ENCODE results near the gene CDK10.
A peak's percentile ranks its signal among the peaks of the same experiment; 100 is the strongest.
"Not testable (repeated sequence)": the region's sequence is repeated elsewhere in the genome, so short reads cannot be mapped to it uniquely, and the experiment has no call there.

The CDK10 gene

DNA sequence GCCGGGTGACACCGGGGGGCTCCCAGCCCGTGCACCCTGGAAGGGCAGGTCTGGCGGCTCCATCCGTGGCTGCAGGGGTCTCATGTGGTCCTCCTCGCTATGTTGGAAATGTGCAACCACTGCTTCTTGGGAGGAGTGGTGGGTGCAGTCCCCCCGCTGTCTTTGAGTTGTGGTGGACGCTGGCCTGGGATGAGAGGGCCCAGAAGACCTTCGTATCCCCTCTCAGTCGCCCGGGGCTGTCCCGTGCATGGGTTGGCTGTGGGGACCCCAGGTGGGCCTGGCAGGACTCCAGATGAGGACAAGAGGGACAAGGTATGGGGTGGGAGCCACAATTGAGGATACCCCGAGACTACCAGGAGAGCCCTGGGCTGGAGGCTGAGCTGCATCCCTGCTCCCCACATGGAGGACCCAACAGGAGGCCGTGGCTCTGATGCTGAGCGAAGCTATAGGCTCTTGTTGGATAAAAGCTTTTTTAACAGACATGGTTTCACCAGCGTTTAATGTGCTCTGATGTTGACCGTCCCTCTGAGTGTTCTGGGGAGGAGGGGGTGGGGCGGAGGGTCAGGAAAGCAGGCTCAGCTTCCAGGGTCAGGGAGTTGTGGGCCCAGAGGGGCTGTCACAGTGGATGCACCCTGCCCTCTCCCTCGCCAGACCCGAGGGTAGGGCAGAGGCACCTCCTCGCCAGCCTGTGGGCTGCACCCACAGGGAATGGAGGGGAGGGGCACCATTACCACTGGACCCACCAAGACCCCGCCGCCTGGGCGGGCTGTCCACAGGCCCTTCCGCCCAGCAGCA lies 9.6 kb downstream of the CDK10 start:
- H3K4me3 ChIP-seq (ENCODE audit: low read depth, low read length): no peak overlapping the region
- no peak for DNase-seq (ENCODE audit: low read depth, low spot score)
- TF ChIP-seq, protein P1, sequence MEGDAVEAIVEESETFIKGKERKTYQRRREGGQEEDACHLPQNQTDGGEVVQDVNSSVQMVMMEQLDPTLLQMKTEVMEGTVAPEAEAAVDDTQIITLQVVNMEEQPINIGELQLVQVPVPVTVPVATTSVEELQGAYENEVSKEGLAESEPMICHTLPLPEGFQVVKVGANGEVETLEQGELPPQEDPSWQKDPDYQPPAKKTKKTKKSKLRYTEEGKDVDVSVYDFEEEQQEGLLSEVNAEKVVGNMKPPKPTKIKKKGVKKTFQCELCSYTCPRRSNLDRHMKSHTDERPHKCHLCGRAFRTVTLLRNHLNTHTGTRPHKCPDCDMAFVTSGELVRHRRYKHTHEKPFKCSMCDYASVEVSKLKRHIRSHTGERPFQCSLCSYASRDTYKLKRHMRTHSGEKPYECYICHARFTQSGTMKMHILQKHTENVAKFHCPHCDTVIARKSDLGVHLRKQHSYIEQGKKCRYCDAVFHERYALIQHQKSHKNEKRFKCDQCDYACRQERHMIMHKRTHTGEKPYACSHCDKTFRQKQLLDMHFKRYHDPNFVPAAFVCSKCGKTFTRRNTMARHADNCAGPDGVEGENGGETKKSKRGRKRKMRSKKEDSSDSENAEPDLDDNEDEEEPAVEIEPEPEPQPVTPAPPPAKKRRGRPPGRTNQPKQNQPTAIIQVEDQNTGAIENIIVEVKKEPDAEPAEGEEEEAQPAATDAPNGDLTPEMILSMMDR (IDR thresholded peaks at IDR 0.05; ENCODE audit: low read depth, low read length): no peak
- in situ Hi-C loops (cut with HindIII; ENCODE audit: low sequenced_read_pairs): no loop called here

DNA sequence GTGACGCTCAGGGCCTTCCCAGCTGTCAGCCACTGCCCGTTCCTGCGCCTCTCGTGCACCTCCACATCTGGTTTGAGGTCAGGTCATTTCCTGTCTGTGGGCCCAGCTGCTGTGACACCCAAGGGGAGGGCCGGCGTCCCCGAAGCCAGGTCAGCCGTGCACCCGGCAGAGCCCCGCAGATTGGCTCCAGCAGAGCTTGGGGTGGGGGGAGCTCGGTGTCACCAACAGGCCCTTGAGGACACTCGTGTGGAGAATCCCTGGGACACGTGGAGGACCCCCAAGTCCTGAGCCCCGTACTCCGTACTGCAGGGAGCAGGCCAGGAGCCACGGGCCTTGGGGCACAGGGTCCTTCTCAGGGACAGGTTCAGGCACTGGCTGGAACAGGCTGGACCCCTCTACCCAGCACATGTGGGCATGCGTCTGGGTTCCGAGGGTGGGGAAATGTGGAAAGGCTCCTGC lies 10.2 kb downstream of the CDK10 start:
- no peak for DNase-seq (ENCODE audit: low read depth, low spot score)
- no peak overlapping the region for H3K4me3 ChIP-seq (ENCODE audit: low read depth, low read length)
- in situ Hi-C loops (cut with HindIII; ENCODE audit: low sequenced_read_pairs): no loop called here
- TF ChIP-seq, protein P1 (IDR thresholded peaks at IDR 0.05; ENCODE audit: low read depth, low read length): no peak

DNA sequence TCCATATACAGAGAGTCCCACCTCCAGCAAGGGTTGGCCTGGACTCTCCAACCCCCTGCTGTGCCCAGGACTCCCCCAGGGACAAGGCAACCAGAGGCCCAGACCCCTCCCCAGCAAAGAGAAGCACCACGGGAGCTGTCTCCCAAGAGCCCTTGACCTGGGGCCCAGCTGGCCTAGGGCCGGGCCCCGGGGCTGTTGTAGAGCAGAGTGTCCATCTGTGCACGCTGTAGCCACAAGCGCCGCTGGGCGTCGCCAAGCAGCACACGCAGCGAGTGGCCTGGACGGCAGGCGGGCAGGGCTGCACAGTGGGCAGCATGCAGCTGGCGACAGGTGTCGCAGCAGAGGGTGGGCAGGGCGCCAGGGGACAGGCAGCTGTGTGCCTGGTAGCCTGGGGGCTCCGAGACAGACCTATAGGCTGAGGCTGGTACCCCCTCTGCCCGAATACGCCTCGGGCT lies 10.7 kb downstream of the CDK10 start:
- no peak for DNase-seq (ENCODE audit: low read depth, low spot score)
- TF ChIP-seq, protein P1 (IDR thresholded peaks at IDR 0.05; ENCODE audit: low read depth, low read length): no peak
- in situ Hi-C loops (cut with HindIII; ENCODE audit: low sequenced_read_pairs): no loop called here
- H3K4me3 ChIP-seq (ENCODE audit: low read depth, low read length): no peak overlapping the region

DNA sequence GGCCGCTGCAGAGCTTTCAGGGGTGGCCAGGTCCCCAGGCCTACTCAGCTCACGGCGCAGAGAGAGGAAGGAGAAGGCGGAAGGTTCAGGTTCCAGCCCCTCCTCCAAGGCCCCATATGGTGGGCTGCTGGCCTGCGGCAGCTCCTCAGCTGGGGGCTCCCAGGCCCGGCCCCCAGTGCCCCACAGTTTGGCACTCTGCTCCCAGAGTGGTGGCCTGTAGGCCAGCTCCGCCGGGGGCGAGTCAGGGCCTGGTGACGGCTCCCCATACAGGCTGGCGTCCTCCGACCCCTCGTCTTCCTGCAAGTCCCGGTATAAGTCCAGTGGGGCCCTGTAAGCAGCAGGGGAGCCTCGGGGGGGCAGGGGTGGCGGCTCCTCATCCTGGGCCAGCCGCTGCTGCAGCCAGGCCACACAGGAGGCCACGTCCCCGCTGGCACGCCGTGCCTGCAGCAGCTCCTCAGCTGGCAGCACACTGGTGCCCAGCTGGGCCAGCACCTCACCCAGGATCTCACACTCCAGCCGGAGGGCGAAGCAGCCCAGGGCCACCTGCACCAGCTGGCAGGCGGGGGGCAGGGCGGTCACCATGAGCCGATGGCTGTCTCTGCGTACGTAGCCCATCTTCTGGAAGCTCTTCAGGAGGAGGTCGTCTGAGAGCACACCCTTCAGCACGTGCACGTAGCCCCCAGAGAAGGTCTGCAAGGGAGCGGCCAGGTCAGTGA lies 11.3 kb downstream of the CDK10 start:
- DNase-seq (ENCODE audit: low read depth, low spot score): no peak
- in situ Hi-C loops (cut with HindIII; ENCODE audit: low sequenced_read_pairs): no loop called here
- H3K4me3 ChIP-seq (ENCODE audit: low read depth, low read length): no peak overlapping the region
- TF ChIP-seq, protein P1 (IDR thresholded peaks at IDR 0.05; ENCODE audit: low read depth, low read length): no peak

DNA sequence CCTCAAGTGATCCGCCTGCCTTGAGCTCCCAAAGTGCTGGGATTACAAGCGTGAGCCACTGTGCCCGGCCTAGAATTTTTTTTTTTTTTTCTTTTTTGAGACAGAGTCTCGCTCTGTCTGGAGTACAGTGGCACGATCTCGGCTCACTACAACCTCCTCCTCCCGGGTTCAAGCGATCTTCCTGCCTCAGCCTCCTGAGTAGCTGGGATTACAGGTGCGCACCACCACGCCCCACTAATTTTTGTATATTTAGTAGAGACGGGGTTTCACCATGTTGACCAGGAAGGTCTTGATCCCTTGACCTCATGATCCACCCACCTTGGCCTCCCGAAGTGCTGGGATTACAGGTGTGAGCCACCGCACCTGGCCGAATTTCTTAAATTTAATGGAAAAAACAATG lies 12.2 kb downstream of the CDK10 start:
- DNase-seq (ENCODE audit: low read depth, low spot score); H3K4me3 ChIP-seq (ENCODE audit: low read depth, low read length); in situ Hi-C loops (cut with HindIII; ENCODE audit: low sequenced_read_pairs): not testable (repeated sequence)

DNA sequence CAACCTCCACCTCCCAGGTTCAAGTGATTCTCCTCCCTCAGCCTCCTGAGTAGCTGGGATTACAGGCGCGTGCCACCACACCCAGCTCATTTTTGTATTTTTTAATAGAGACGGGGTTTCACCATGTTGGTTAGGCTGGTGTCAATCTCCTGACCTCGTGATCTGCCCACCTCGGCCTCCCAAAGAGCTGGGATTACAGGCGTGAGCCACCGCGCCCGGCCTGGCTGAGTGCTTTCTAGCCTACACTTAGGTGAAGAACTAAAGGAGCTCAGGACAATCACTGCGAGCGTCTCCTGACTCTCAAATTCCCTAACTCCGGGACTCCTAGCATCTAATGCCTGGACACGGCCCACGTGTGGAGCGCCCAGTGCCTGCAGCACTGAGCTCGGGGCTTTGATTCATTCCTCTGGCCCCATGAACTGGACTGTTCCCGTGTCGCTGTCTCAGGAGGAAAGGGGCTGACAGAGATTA lies 13.2 kb downstream of the CDK10 start:
- H3K4me3 ChIP-seq (ENCODE audit: low read depth, low read length): peak overlapping the region; percentile 16
- in situ Hi-C loops (cut with HindIII; ENCODE audit: low sequenced_read_pairs); DNase-seq (ENCODE audit: low read depth, low spot score): not testable (repeated sequence)

DNA sequence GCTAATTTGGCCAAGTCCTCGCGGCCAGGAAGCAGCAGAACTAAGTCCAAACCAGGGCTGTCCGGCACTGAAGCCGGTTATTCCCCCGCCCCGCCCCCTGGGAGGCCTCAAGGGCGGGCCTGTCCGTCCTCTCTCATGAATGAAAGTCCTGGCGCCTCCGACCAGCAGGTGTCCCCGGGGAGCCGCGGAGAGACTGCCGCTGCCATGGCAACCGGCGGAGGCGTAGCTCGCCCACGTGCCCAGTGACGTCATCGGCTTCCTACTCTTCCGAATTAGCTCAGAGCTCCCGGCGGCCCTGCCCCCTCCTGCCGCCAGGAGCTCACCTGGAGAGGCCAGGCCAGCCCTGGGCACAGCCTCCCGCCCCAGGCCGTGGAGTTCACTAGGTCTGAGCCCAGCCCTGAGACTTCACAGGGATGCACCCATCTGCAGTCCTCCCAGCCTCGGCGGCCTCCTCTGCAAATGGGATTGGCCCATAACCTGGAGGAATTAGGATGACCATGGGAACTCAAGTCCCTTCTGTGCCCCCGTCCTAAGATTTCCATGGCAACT lies 13.7 kb downstream of the CDK10 start:
- TF ChIP-seq, protein P1 (IDR thresholded peaks at IDR 0.05; ENCODE audit: low read depth, low read length): peak; percentile 70
- peak; percentile 98 for DNase-seq (ENCODE audit: low read depth, low spot score)
- in situ Hi-C loops (cut with HindIII; ENCODE audit: low sequenced_read_pairs): no loop called here
- peak overlapping the region; percentile 74 for H3K4me3 ChIP-seq (ENCODE audit: low read depth, low read length)

Data from astrocyte of the spinal cord (primary cell).